ENCODE measurements around the gene COX19. TPM values are rescaled to one million over a fixed set of nuclear protein-coding genes. Genes with fewer than 3 reads are reported as not detected.

The COX19 gene
- total RNA-seq, 1 experiment from 2014 or later, result 14.4 TPM

- in situ Hi-C loops (cut with HindIII; ENCODE audit: low pct_unique_long_range_greater_than_20kb, low sequenced_read_pairs), result no loop called here
- intact Hi-C loops (cut with micrococcal nuclease; ENCODE audit: unreplicated experiment), result no loop called here
- POLR2A ChIA-PET, result no interaction called here
- CTCF ChIA-PET, result interaction anchor here (0.7 kb wide), 1 partner anchor 1416 kb away, joined by 18 read pairs; no protein-coding TSS in a partner anchor
- DNase-seq (ENCODE audit: low read depth, low spot score) (no peak), ATAC-seq (no peak; the same call in 1 of the 2 replicates)
- no TSS peak for BruUV-seq (replicated peaks)
- Histone ChIP-seq H3K4me1 (ENCODE audit: control insufficient read depth, insufficient read depth, low read length) (peaks cover 7% of the 10 kb centered on the region; the same call in 1 of the 2 replicates), H3K4me3 (ENCODE audit: low read depth in 2 of 2, low read length in 2 of 2) (no peak overlapping the region), H3K36me3 (ENCODE audit: control insufficient read depth, insufficient read depth, low read length) (no peaks in the 10 kb centered on the region), H3K27ac (ENCODE audit: low read length) (no peak overlapping the region), H3K9me3 (ENCODE audit: control insufficient read depth, insufficient read depth, low read depth, low read length) (no peaks in the 10 kb centered on the region), H3K27me3 (ENCODE audit: control insufficient read depth, insufficient read depth, low read length) (no peaks in the 10 kb centered on the region)
- TF ChIP-seq POLR2AphosphoS5 (IDR thresholded peaks at IDR 0.05; ENCODE audit: low read depth, low read length), result no peak
- TF ChIP-seq SIN3A (IDR thresholded peaks at IDR 0.05; ENCODE audit: borderline replicate concordance, insufficient read depth, low read depth, low read length), result no peak
- TF ChIP-seq TCF7L2 (IDR thresholded peaks at IDR 0.05; ENCODE audit: low read depth, low read length), result no peak
- TF ChIP-seq, protein P1, sequence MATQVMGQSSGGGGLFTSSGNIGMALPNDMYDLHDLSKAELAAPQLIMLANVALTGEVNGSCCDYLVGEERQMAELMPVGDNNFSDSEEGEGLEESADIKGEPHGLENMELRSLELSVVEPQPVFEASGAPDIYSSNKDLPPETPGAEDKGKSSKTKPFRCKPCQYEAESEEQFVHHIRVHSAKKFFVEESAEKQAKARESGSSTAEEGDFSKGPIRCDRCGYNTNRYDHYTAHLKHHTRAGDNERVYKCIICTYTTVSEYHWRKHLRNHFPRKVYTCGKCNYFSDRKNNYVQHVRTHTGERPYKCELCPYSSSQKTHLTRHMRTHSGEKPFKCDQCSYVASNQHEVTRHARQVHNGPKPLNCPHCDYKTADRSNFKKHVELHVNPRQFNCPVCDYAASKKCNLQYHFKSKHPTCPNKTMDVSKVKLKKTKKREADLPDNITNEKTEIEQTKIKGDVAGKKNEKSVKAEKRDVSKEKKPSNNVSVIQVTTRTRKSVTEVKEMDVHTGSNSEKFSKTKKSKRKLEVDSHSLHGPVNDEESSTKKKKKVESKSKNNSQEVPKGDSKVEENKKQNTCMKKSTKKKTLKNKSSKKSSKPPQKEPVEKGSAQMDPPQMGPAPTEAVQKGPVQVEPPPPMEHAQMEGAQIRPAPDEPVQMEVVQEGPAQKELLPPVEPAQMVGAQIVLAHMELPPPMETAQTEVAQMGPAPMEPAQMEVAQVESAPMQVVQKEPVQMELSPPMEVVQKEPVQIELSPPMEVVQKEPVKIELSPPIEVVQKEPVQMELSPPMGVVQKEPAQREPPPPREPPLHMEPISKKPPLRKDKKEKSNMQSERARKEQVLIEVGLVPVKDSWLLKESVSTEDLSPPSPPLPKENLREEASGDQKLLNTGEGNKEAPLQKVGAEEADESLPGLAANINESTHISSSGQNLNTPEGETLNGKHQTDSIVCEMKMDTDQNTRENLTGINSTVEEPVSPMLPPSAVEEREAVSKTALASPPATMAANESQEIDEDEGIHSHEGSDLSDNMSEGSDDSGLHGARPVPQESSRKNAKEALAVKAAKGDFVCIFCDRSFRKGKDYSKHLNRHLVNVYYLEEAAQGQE (IDR thresholded peaks at IDR 0.05; ENCODE audit: insufficient read depth in 1 of 2, low read depth in 2 of 2, low read length in 1 of 2), result no peak
- TF ChIP-seq CTCF (IDR thresholded peaks at IDR 0.05), result no peak
These were observed 27.7 kb downstream of the COX19 start for GRCh38 chr7:947391-948210.

- intact Hi-C loops (cut with micrococcal nuclease; ENCODE audit: unreplicated experiment) (no loop called here), in situ Hi-C loops (cut with HindIII; ENCODE audit: low pct_unique_long_range_greater_than_20kb, low sequenced_read_pairs) (no loop called here)
- no TSS peak for BruUV-seq (replicated peaks)
These were observed 28.9 kb downstream of the COX19 start for GRCh38 chr7:946256-946996.

More at GRCh38 chr7:946256-946996, 28.9 kb downstream of the COX19 start:
- no peak for DNase-seq (ENCODE audit: low read depth, low spot score)
- ATAC-seq, result no peak
- no peak overlapping the region for H3K27ac ChIP-seq (ENCODE audit: low read length)
- CTCF ChIA-PET, result no interaction called here
- TF ChIP-seq TCF7L2 (IDR thresholded peaks at IDR 0.05; ENCODE audit: low read depth, low read length) (no peak), CTCF (IDR thresholded peaks at IDR 0.05) (no peak), POLR2AphosphoS5 (IDR thresholded peaks at IDR 0.05; ENCODE audit: low read depth, low read length) (no peak), SIN3A (IDR thresholded peaks at IDR 0.05; ENCODE audit: borderline replicate concordance, insufficient read depth, low read depth, low read length) (no peak)
- TF ChIP-seq, protein P1 (IDR thresholded peaks at IDR 0.05; ENCODE audit: insufficient read depth in 1 of 2, low read depth in 2 of 2, low read length in 1 of 2), result no peak
- no peak overlapping the region for H3K4me3 ChIP-seq (ENCODE audit: low read depth in 2 of 2, low read length in 2 of 2)
- POLR2A ChIA-PET, result no interaction called here
- H3K4me1 ChIP-seq (ENCODE audit: control insufficient read depth, insufficient read depth, low read length), result peaks cover 7% of the 10 kb centered on the region; the same call in 1 of the 2 replicates
- peaks cover 6% of the 10 kb centered on the region for H3K27me3 ChIP-seq (ENCODE audit: control insufficient read depth, insufficient read depth, low read length)
- no peaks in the 10 kb centered on the region for H3K9me3 ChIP-seq (ENCODE audit: control insufficient read depth, insufficient read depth, low read depth, low read length)
- H3K36me3 ChIP-seq (ENCODE audit: control insufficient read depth, insufficient read depth, low read length), result no peaks in the 10 kb centered on the region

Measured in Panc1 (cell line).